ENCODE results near the gene MICAL3. TPM values are rescaled to one million over a fixed set of nuclear protein-coding genes. Genes with fewer than 3 reads are reported as not detected.
A peak's percentile ranks its signal among the peaks of the same experiment; 100 is the strongest.

The MICAL3 gene
- total and polyA plus RNA-seq, 4 donors = 4.4 to 30.7 (median 15.4) TPM

DNA sequence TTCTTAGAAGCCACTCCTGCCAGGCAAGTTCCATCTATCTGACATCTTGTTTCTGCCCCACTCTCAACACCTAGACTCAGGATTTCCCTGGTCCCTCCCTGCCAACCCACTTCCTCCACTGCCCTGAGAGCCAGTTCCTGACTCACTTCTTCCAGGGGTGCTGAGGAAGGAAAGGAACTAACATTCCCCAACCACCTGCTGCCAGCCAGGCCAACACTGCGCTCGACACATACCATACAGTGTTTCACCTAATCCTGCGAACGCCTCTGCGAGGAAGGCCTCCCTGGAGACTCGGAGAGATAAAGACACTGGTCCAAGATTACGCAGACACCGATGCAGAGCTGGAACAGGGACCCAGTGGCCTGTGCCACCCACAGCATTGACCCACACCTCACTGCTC lies 40.2 kb downstream of the MICAL3 start:
- 88% methylated on average over 8 of the region's 8 CpGs for WGBS, 2 donors
- ATAC-seq (ENCODE audit: insufficient read depth, low FRiP score) (no peak), DNase-seq (no peak)
- no peak overlapping the region for H3K4me3 ChIP-seq
- no peak overlapping the region for H3K9ac ChIP-seq (ENCODE audit: insufficient read depth in 1 of 2, low read length in 2 of 2)
- peak overlapping the region in 1 of 2 donors; percentile 50 for H3K27ac ChIP-seq (ENCODE audit: low read depth in 1 of 2, low read length in 1 of 2)
- H3K9me3 ChIP-seq (ENCODE audit: control insufficient read depth in 4 of 4, insufficient read depth in 3 of 4, low read length in 3 of 4) = peaks cover 0 to 3% (median 0%) of the 10 kb centered on the region in 4 donors
- H3K36me3 ChIP-seq (ENCODE audit: control insufficient read depth in 4 of 4, insufficient read depth in 4 of 4, low read length in 4 of 4) = peaks cover 0 to 2% (median 0%) of the 10 kb centered on the region in 4 donors
- peaks cover 7 to 16% (median 11%) of the 10 kb centered on the region in 5 donors for H3K4me1 ChIP-seq (ENCODE audit: control insufficient read depth in 5 of 5, insufficient read depth in 5 of 5, low read length in 5 of 5)
- H3K27me3 ChIP-seq (ENCODE audit: control insufficient read depth in 3 of 3, insufficient read depth in 3 of 3, low read length in 2 of 3) = no peaks in the 10 kb centered on the region
- TF ChIP-seq, protein P1, sequence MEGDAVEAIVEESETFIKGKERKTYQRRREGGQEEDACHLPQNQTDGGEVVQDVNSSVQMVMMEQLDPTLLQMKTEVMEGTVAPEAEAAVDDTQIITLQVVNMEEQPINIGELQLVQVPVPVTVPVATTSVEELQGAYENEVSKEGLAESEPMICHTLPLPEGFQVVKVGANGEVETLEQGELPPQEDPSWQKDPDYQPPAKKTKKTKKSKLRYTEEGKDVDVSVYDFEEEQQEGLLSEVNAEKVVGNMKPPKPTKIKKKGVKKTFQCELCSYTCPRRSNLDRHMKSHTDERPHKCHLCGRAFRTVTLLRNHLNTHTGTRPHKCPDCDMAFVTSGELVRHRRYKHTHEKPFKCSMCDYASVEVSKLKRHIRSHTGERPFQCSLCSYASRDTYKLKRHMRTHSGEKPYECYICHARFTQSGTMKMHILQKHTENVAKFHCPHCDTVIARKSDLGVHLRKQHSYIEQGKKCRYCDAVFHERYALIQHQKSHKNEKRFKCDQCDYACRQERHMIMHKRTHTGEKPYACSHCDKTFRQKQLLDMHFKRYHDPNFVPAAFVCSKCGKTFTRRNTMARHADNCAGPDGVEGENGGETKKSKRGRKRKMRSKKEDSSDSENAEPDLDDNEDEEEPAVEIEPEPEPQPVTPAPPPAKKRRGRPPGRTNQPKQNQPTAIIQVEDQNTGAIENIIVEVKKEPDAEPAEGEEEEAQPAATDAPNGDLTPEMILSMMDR (IDR thresholded peaks at IDR 0.05; ENCODE audit: control extremely low read depth, extremely low read depth) = no peak

DNA sequence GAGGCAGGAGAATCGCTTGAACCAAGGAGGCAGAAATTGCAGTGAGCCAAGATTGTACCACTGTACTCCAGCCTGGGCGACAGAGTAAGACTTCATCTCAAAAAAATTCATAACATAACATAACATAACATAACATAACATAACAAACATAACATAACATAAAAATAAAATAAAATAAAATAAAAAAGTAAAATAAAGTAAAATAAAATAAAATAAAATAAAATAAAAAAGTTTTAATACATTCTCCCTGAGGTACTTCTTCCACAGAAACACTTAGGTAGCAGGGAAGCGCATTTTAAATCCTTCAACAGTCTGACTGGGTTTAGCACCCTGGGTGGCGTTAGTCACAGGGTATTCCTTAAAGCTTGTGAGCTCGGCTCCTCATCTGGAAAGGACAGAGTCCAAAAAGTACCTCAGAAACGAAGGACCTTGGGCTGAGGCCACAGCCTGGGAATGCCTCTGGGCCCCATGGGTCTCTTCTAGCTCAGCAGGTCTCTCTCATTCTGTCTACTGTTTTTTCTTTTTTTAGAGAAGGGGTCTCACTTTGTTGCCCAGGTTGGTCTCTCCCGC lies 41.7 kb downstream of the MICAL3 start:
- TF ChIP-seq, protein P1 (IDR thresholded peaks at IDR 0.05; ENCODE audit: control extremely low read depth, extremely low read depth) = no peak
- WGBS, 2 donors = 82 to 96% methylated on average over 7 of the region's 7 CpGs
- Histone ChIP-seq H3K27me3 (ENCODE audit: control insufficient read depth in 3 of 3, insufficient read depth in 3 of 3, low read length in 2 of 3) (no peaks in the 10 kb centered on the region), H3K9ac (ENCODE audit: insufficient read depth in 1 of 2, low read length in 2 of 2) (no peak overlapping the region), H3K27ac (ENCODE audit: low read depth in 1 of 2, low read length in 1 of 2) (no peak overlapping the region), H3K9me3 (ENCODE audit: control insufficient read depth in 4 of 4, insufficient read depth in 3 of 4, low read length in 3 of 4) (peaks cover 0 to 3% (median 0%) of the 10 kb centered on the region in 4 donors), H3K4me1 (ENCODE audit: control insufficient read depth in 5 of 5, insufficient read depth in 5 of 5, low read length in 5 of 5) (peaks cover 7 to 15% (median 11%) of the 10 kb centered on the region in 5 donors), H3K4me3 (no peak overlapping the region), H3K36me3 (ENCODE audit: control insufficient read depth in 4 of 4, insufficient read depth in 4 of 4, low read length in 4 of 4) (peaks cover 0 to 2% (median 0%) of the 10 kb centered on the region in 4 donors)
- DNase-seq (no peak), ATAC-seq (ENCODE audit: insufficient read depth, low FRiP score) (no peak)

DNA sequence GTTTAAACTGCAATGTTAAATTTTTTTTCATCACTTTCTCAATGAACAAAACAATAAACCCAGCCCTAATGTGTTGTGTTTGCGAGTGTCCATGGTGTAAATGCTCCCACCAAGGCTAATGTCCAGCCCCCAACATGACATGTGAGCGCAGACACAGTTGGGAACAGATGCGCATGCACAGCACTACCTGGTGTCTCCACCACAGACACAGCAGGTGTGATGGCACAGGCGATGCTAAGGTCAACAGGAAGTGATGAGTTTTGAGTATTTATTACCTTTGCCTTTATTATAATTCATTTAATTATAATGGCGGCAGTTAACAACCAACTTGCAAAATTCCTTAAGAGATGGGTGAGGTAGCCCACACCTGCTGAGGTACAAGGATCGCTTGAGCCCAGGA lies 42.9 kb downstream of the MICAL3 start:
- 78 to 94% methylated on average over 6 of the region's 6 CpGs for WGBS, 2 donors
- Histone ChIP-seq H3K9me3 (ENCODE audit: control insufficient read depth in 4 of 4, insufficient read depth in 3 of 4, low read length in 3 of 4) (peaks cover 0 to 3% (median 0%) of the 10 kb centered on the region in 4 donors), H3K9ac (ENCODE audit: insufficient read depth in 1 of 2, low read length in 2 of 2) (no peak overlapping the region), H3K4me1 (ENCODE audit: control insufficient read depth in 5 of 5, insufficient read depth in 5 of 5, low read length in 5 of 5) (peaks cover 7 to 15% (median 11%) of the 10 kb centered on the region in 5 donors), H3K27ac (ENCODE audit: low read depth in 1 of 2, low read length in 1 of 2) (no peak overlapping the region), H3K27me3 (ENCODE audit: control insufficient read depth in 3 of 3, insufficient read depth in 3 of 3, low read length in 2 of 3) (no peaks in the 10 kb centered on the region), H3K36me3 (ENCODE audit: control insufficient read depth in 4 of 4, insufficient read depth in 4 of 4, low read length in 4 of 4) (no peaks in the 10 kb centered on the region), H3K4me3 (no peak overlapping the region)
- DNase-seq (no peak), ATAC-seq (ENCODE audit: insufficient read depth, low FRiP score) (no peak)
- TF ChIP-seq, protein P1 (IDR thresholded peaks at IDR 0.05; ENCODE audit: control extremely low read depth, extremely low read depth) = no peak
